GM21526 (cell line): ENCODE measurements around the gene PER1.
A peak's percentile ranks its signal among the peaks of the same experiment; 100 is the strongest.
"Not testable (repeated sequence)": the region's sequence is repeated elsewhere in the genome, so short reads cannot be mapped to it uniquely, and the experiment has no call there.

Source experiments
- ATAC-seq: cut with Tn5 transposase; IDR thresholded peaks from one replicate; pipeline ENCODE4 v1.9.1; 2021; ENCODE audit warnings: moderate library complexity; ENCODE audit not compliant: unreplicated experiment, low FRiP score

The PER1 gene

GRCh38 chr17:8173056-8173870 lies 21.1 kb upstream of the PER1 start:
- peak; percentile 72 for ATAC-seq

GRCh38 chr17:8170186-8170585 lies 18.0 kb upstream of the PER1 start:
- ATAC-seq = not testable (repeated sequence)

GRCh38 chr17:8167526-8167925 lies 15.3 kb upstream of the PER1 start:
- no peak for ATAC-seq

GRCh38 chr17:8166731-8167130 lies 14.5 kb upstream of the PER1 start:
- no peak for ATAC-seq

- no peak for ATAC-seq
Observed at GRCh38 chr17:8164815-8165131, 12.6 kb upstream of the PER1 start.

- ATAC-seq = no peak
Observed at GRCh38 chr17:8163978-8164814, 12.0 kb upstream of the PER1 start.

GRCh38 chr17:8162997-8163977 lies 11.1 kb upstream of the PER1 start:
- ATAC-seq = no peak

- no peak for ATAC-seq
Observed at GRCh38 chr17:8162233-8162996, 10.2 kb upstream of the PER1 start, which contains the start of gene VAMP2. VAMP2 (minus strand) TSS chr17:8162948; CDS start chr17:8162879, 69 bp downstream.

- no peak for ATAC-seq
Observed at GRCh38 chr17:8161289-8162232, 9.4 kb upstream of the PER1 start.

- no peak for ATAC-seq
Observed at GRCh38 chr17:8160741-8161221, 8.6 kb upstream of the PER1 start.

GRCh38 chr17:8160224-8160577 lies 8.0 kb upstream of the PER1 start:
- no peak for ATAC-seq

GRCh38 chr17:8159459-8160223 lies 7.4 kb upstream of the PER1 start:
- ATAC-seq = no peak

GRCh38 chr17:8159032-8159400 lies 6.8 kb upstream of the PER1 start:
- ATAC-seq = no peak

GRCh38 chr17:8158267-8159031 lies 6.2 kb upstream of the PER1 start:
- peak; percentile 25 for ATAC-seq

GRCh38 chr17:8156246-8156992 lies 4.2 kb upstream of the PER1 start:
- ATAC-seq = peak; percentile 62

GRCh38 chr17:8155996-8156245 lies 3.7 kb upstream of the PER1 start:
- ATAC-seq = no peak
